HG03575 (cell line): Measurements from ENCODE around the gene GPAT3.

Experiments used
- ATAC-seq: cut with Tn5 transposase; IDR thresholded peaks from one replicate; pipeline ENCODE4 v1.9.1; 2021; ENCODE audit not compliant: unreplicated experiment, insufficient number of reproducible peaks, low FRiP score; ENCODE audit errors: extremely low read depth

Gene GPAT3

DNA sequence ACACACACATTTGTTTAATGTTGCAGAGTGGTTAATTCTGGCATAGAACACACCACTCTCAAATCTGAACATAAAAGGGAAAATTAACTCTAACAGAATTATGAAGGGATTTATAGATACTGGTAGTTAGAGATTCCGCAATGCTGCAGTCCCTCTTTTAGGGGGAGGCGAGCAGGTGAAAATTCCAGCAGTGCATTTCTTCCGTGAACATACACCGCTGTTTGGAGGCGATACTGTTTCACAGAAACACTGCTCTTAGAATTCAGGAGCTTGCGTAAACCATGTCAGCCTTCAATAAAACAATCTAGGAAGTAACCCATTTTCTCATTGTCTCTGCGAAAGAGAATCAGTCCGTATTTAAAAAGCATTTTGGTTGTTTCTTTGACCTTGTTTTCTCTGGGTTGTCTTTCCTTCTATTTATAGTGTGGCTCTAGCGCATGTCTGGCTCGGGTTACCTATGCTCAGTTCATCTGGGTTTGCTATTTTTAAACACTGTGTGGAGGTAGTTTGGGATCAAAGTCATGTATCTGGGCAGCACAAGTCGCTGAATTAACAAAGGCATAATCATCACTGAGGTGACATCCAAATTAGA is 90.4 kb downstream of the GPAT3 start:
- ATAC-seq = no peak

DNA sequence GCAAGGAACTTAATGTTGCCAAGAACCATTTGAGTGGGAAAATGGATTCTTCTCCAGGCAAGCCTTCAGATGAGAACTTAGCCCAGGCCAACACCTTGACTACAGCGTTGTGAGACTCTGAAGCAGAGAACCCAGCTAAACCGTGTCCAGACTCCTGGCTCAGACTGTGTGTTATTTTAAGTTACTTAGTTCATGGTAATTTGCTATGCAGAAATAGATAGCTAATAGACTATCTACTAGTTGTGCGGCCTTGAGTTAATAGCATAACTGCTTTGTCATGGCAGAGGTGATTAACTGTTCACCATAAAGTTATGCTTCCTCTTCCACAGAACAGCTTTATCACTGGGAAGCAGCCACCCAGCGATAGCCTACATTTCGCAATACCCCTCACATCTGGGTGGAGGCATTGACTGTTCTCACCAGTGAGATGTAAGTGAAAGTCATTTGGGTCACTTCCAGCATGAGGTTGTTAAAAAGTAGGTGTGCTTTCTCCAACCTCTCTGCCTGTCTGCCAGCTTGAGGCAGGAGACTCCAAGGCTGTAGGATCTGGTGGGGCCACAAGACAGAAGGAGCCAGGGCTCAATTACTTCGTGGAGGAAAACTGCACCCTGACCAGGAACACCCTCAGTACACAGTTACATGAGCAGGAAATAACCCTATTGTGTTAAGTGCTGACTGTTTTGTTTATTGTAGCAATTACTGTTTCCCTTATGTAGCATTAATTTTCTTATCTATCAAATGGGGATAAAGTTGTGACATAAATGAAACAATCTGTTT is 94.2 kb downstream of the GPAT3 start:
- ATAC-seq = no peak

DNA sequence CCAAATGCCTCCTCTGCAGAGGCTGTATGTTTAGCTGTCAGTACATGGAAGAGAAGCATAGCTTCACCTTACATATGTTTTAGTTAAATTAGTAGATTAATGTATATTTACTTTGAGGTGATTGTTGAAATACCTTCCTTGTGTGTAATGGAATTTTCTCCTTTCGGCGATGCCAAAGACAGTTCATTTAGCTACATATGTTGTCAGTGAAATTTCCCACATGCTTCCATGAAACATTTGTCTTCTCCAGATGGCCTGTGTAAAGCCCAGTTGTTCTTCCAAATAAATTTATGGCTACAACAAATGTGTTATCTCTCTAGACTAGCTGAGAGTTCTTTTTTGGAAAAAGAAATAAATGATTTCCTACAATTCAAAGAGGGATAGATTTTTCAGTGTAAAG is 95.2 kb downstream of the GPAT3 start:
- ATAC-seq = no peak

DNA sequence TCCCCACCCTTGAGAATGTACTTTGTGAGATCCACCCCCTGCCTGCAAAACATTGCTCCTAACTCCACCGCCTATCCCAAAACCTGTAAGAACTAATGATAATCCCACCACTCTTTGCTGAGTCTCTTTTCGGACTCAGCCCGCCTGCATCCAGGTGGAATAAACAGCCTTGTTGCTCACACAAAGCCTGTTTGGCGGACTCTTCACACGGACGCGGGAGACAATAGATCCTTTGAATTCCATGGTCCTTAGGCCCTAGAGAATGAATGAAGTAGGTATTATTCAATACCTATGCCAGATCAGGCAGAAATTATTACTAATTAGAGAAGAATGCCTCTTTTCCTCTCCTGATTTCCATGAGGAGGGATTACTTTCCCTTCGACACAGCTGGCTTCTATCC is 101.0 kb downstream of the GPAT3 start:
- ATAC-seq = no peak

DNA sequence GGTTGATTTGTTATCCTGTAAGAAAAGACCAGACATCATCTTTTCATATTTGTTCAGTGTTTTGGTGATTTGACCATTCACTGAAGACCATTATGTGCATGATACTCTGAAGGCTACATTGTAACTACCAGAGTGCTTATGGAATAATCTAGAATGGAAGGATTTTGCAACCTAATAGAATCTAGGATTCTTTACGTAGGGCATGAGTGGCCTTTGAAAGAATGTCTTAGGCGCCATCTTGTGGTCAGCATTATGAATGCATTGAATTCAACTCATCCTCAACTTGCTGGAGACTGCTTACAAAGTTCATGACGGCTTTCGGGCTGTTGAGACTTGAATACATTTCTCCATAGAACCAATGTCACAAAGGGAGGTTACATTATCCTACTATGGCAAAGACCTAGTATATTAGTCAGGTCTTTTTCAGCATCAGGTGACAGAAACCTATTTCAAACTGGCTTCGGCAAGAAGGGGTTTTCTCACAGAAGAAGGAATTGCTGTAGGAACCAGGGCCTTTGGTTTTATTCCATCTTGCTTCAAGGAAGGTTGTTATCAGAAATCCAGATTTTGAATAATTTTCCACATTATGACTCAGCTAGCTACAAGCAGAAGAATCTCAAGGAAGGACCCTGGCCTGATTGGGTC is 104.1 kb downstream of the GPAT3 start:
- no peak for ATAC-seq

DNA sequence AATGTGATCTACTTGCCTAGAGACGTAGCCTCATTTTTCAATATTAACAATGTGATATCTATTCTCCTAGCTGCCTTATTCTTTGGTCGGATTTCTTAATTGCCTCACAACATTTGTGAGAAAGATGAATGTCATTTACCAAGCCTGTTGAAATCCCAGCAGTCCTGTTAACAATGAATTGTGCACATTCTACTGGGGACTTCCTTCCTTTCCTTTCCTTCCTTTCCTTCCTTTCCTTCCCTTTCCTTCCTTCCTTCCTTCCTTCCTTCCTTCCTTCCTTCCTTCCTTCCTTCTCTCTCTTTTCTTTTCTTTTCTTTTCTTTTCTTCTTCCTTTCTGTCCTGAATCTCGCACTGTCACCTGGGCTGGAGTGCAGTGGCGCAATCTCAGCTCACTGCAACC is 107.1 kb downstream of the GPAT3 start:
- ATAC-seq = no peak

DNA sequence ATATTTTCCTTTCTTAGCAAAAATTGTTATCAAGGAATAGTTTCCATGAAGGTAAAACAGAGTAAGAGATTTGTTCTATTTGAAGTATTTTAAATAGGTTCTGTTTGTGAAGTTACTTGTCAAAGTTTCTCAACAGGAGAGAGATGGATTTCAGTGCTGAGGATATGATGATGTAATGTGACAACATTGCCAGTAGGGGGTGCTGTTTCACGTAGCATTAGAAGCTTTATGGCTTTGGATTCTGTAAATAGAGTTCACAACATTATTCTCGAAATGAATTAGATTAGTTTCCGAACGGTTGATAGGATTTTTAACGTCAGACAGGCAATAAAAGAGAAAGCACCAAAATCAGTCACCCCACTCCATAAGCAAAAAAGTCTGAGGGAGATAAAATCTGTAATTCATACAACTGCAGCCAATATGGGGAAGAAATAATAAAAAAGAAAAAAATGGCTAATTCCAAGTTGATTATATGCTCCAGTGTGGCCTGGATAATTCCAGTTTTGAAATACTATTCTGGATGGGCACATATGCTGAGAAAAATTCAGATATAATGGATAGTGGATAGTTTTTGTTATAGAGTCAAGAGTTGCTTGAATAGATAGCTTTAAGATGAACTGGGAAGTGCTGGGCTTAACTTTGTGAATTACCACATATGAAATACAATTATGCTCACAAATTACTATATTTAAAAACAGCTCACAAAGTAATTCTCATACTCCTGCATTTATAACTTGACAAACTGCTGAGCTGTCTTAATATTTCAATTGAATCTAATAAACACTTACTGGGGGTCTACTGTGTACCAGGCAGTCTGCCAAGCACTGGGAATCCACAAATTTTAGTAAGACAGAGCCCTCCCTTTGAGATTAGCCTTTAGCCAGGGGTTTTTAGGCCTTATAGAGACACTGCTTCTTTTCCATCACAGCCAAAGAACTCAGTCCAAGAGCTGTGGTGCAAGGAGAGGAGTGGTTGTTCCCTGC is 109.1 kb downstream of the GPAT3 start:
- ATAC-seq = peak; percentile 61

DNA sequence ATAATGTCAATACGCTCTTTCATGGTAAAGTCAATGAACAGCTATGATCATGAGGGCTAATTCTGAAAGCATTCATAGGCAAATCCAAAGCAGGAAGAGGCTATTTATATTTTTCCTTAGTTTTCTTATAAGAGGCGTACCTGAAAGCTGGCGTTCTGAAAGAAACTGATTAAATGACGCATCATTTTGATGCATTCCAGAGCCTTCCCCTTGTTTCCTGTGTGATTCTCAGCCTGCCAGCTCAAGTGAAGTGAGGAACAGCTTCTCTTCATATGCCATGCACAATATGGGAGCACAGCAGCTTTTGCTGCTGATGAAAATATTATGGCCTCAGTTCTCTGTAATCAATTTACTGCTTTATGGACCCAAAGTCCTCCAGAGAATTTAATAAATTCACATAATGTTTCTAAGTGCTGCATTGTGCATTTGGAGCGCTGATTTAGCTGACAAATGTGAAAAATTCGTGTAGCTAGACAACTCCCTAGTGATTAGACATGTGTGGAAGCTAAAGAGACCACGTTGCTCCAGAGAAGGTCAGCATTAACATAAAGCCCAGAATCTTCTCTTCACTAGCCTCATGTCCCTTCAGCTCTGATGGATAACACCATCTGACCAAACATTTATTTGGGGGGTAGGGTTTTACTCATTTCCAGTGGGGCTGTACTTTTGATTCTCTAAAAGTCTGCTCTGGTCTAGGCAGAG is 110.8 kb downstream of the GPAT3 start:
- no peak for ATAC-seq

DNA sequence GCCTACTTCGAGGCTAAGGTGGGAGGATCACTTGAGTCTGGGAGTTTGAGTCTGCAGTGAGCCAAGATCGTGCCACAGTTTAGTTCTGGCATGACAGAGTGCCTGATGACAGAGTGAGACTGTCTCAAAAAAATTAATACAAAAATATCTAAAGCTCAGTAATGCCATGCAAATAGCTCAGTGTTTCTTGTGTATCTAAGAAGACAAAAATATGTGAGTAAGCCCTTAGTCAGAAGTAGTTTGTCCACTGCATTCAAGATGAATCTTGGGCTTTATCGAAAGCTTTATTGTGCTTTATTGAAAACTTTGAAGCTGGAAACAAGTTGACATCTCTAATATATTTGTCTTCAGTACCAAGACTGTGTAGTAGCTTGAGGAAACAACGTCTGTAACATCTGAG is 115.9 kb downstream of the GPAT3 start:
- ATAC-seq = no peak
